GM12872 (cell line): ENCODE results near the gene HLA-DOA.

Experiments
- TF ChIP-seq, protein P1 (sequence below): IDR thresholded peaks from 3 replicates; pipeline ENCODE4 v1.5.1; 2011; ENCODE audit warnings: low read depth, mild to moderate bottlenecking, low read length, moderate library complexity; ENCODE audit not compliant: insufficient read depth

Gene HLA-DOA

DNA sequence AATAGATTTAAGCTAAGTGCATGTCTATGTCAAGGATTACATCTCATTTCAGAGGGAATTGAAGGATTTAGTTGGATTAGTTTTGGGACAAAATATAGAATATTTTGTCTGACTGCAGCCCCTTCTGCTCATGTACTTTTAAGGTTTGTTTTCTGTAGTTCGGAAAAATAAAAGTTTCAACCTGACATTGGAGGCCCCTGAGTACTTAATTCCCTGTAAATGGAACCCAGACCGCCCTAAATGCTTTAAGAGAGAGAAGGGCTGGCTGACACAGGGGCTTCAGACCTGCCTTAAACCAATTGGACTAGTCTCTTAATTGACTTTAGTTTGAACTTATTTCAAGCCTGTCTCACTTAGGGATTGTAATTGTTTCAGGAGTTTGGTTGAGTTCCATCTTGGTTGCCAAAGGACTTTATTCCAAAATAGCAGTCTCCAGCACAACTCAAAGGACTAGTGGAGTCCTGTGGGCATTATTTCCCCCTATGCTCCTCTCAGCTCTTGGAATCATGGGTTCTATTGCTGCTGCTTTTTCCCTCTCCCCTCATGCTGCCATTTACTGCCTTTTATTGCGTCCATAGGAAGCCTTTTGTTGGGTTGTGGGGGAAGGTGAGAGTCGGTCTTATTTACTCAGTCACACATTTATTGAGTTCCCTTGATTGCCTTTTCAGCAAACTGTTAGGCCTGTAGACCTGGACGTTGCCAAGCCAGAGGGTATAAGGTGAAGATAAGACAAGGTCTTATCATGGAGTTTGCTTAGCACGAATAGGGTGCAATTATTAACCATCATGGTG, 26.5 kb downstream of the HLA-DOA start:
- TF ChIP-seq, protein P1, sequence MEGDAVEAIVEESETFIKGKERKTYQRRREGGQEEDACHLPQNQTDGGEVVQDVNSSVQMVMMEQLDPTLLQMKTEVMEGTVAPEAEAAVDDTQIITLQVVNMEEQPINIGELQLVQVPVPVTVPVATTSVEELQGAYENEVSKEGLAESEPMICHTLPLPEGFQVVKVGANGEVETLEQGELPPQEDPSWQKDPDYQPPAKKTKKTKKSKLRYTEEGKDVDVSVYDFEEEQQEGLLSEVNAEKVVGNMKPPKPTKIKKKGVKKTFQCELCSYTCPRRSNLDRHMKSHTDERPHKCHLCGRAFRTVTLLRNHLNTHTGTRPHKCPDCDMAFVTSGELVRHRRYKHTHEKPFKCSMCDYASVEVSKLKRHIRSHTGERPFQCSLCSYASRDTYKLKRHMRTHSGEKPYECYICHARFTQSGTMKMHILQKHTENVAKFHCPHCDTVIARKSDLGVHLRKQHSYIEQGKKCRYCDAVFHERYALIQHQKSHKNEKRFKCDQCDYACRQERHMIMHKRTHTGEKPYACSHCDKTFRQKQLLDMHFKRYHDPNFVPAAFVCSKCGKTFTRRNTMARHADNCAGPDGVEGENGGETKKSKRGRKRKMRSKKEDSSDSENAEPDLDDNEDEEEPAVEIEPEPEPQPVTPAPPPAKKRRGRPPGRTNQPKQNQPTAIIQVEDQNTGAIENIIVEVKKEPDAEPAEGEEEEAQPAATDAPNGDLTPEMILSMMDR = no peak

- TF ChIP-seq, protein P1 = no peak
Measured at GRCh38 chr6:32982084-32982701, 27.2 kb downstream of the HLA-DOA start.

- TF ChIP-seq, protein P1 = no peak
Measured at GRCh38 chr6:32980488-32981038, 28.8 kb downstream of the HLA-DOA start.

GRCh38 chr6:32979720-32980487, 29.5 kb downstream of the HLA-DOA start:
- TF ChIP-seq, protein P1 = no peak

GRCh38 chr6:32977953-32978324, 31.5 kb downstream of the HLA-DOA start:
- TF ChIP-seq, protein P1 = no peak

- TF ChIP-seq, protein P1 = no peak
Measured at GRCh38 chr6:32977272-32977952, 32.0 kb downstream of the HLA-DOA start.
